WTC11 (cell line): ENCODE results near the gene LRRC7. TPM values are rescaled to one million over a fixed set of nuclear protein-coding genes. Genes with fewer than 3 reads are reported as not detected.

Source experiments
- ATAC-seq: fragments of 200-7000 bp; cut with Tn5 transposase; 2 replicates; pipeline ENCODE4 v1.10.0; 2021; ENCODE audit warnings: mild to moderate bottlenecking, moderate library complexity
- CTCF ChIA-PET: fragments of 300-600 bp; sonication (Branson Sonifier 250); formaldehyde crosslinking; loops from one replicate; lab custom pipeline; 2021; ENCODE audit warnings: antibody characterized with exemption; lab: Charles Lee
- POLR2A ChIA-PET: fragments of 350-600 bp; sonication (Branson Sonifier 250); formaldehyde crosslinking; loops from one replicate; lab custom pipeline; 2021; ENCODE audit warnings: antibody characterized with exemption; lab: Charles Lee
- DNase-seq: peaks from one replicate; pipeline ENCODE4 v3.0.0; 2021; ENCODE audit warnings: low spot score
- H3K27ac Mint-ChIP-seq: 2 replicates; pipeline ENCODE4 v1.8.0; 2021; ENCODE audit warnings: mixed read lengths
- H3K27me3 Mint-ChIP-seq: 2 replicates; pipeline ENCODE4 v1.8.0; 2021; ENCODE audit warnings: low read depth, mild to moderate bottlenecking, moderate library complexity, mixed read lengths
- H3K36me3 Mint-ChIP-seq: 2 replicates; pipeline ENCODE4 v1.8.0; 2021; ENCODE audit warnings: mixed read lengths
- H3K4me1 Mint-ChIP-seq: 2 replicates; pipeline ENCODE4 v1.8.0; 2022; ENCODE audit warnings: mixed read lengths
- H3K4me3 Mint-ChIP-seq: 2 replicates; pipeline ENCODE4 v1.8.0; 2021; ENCODE audit warnings: mild to moderate bottlenecking, moderate library complexity, mixed read lengths
- H3K9me3 Mint-ChIP-seq: 2 replicates; pipeline ENCODE4 v1.8.0; 2021; ENCODE audit warnings: mixed read lengths
- NR2C2 ChIP-seq: sonication (generic); formaldehyde crosslinking; IDR thresholded peaks from 2 replicates; pipeline ENCODE4 v1.8.0; 2022; ENCODE audit warnings: mild to moderate bottlenecking, missing genetic modification reagents
- OVOL2 ChIP-seq: fragments of 250-450 bp; sonication (Bioruptor Pico); IDR thresholded peaks from 2 replicates; pipeline ENCODE4 v1.9.0; 2021; ENCODE audit warnings: mild to moderate bottlenecking, borderline replicate concordance
- TEAD1 ChIP-seq: sonication (generic); formaldehyde crosslinking; IDR thresholded peaks from 2 replicates; pipeline ENCODE4 v1.8.0; 2022; ENCODE audit warnings: mild to moderate bottlenecking, missing genetic modification reagents
- ZNF396 ChIP-seq: fragments of 250-450 bp; sonication (Bioruptor Pico); IDR thresholded peaks from 2 replicates; pipeline ENCODE4 v1.8.0; 2021; ENCODE audit warnings: mild to moderate bottlenecking, moderate library complexity, borderline replicate concordance
- ZNF423 ChIP-seq: fragments of 250-450 bp; sonication (Bioruptor Pico); IDR thresholded peaks from 2 replicates; pipeline ENCODE4 v2.1.2; 2022; ENCODE audit warnings: mild to moderate bottlenecking, moderate library complexity
- total RNA-seq: library from RNA; stranded (reverse); gene quantifications from 3 replicates; pipeline ENCODE4 v1.2.3, GENCODE V29; 2021
- TF ChIP-seq, protein P1 (sequence below): sonication (generic); formaldehyde crosslinking; IDR thresholded peaks from 2 replicates; pipeline ENCODE4 v1.8.0; 2022; ENCODE audit warnings: missing genetic modification reagents
- TF ChIP-seq, protein P2 (sequence below): fragments of 250-450 bp; sonication (Bioruptor Pico); IDR thresholded peaks from 2 replicates; pipeline ENCODE4 v1.9.0; 2021; ENCODE audit warnings: moderate library complexity, mild to moderate bottlenecking, inconsistent platforms, borderline replicate concordance
- TF ChIP-seq, protein P3 (sequence below): fragments of 250-450 bp; sonication (Bioruptor Pico); conservative IDR thresholded peaks from 2 replicates; pipeline ENCODE4 v1.9.0; 2021; ENCODE audit warnings: mild to moderate bottlenecking
- TF ChIP-seq, protein P4 (sequence below): sonication (generic); formaldehyde crosslinking; IDR thresholded peaks from 2 replicates; pipeline ENCODE4 v1.8.1; 2023; ENCODE audit warnings: mild to moderate bottlenecking, missing genetic modification reagents, moderate library complexity
- TF ChIP-seq, protein P5 (sequence below): sonication (generic); formaldehyde crosslinking; IDR thresholded peaks from 2 replicates; pipeline ENCODE4 v1.8.1; 2023; ENCODE audit warnings: mild to moderate bottlenecking, missing genetic modification reagents
- TF ChIP-seq, protein P6 (sequence below): sonication (generic); formaldehyde crosslinking; IDR thresholded peaks from 2 replicates; pipeline ENCODE4 v1.8.1; 2022; ENCODE audit warnings: mild to moderate bottlenecking, moderate library complexity, missing genetic modification reagents
- TF ChIP-seq, protein P7 (sequence below): sonication (generic); formaldehyde crosslinking; conservative IDR thresholded peaks from 2 replicates; pipeline ENCODE4 v1.8.1; 2023; ENCODE audit warnings: mild to moderate bottlenecking, low read depth, missing genetic modification reagents, moderate library complexity
- TF ChIP-seq, protein P8 (sequence below): sonication (generic); formaldehyde crosslinking; IDR thresholded peaks from 2 replicates; pipeline ENCODE4 v1.8.0; 2023; ENCODE audit warnings: mild to moderate bottlenecking, missing genetic modification reagents

LRRC7 gene
- total RNA-seq, 1 experiment from 2014 or later: not detected

DNA sequence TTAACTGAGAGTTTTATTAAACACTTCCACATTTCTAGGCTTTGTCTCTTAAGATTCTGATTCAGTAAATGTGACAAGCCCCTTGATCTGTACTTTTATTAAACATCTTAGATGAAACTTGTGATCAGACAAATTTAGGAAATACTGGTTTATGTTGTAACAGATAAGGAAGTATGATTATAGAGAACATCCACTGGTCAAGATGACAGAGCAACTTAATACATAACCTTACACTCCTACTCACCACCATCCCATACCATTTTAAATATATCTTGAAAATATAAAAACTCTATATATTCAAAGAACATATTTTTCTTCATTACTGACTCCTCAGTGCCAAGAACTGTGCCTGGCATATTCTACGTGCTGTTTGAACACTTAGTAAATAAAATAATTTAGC, 420.2 kb downstream of the LRRC7 start:
- DNase-seq (no peak), ATAC-seq (no peak)
- H3K9me3 Mint-ChIP-seq: no peaks in the 10 kb centered on the region
- H3K36me3 Mint-ChIP-seq: no peaks in the 10 kb centered on the region
- TF ChIP-seq ZNF423 (CRISPR knock-in tag): no peak
- no peak for TF ChIP-seq NR2C2 (CRISPR knock-in tag)
- TF ChIP-seq, protein P1, sequence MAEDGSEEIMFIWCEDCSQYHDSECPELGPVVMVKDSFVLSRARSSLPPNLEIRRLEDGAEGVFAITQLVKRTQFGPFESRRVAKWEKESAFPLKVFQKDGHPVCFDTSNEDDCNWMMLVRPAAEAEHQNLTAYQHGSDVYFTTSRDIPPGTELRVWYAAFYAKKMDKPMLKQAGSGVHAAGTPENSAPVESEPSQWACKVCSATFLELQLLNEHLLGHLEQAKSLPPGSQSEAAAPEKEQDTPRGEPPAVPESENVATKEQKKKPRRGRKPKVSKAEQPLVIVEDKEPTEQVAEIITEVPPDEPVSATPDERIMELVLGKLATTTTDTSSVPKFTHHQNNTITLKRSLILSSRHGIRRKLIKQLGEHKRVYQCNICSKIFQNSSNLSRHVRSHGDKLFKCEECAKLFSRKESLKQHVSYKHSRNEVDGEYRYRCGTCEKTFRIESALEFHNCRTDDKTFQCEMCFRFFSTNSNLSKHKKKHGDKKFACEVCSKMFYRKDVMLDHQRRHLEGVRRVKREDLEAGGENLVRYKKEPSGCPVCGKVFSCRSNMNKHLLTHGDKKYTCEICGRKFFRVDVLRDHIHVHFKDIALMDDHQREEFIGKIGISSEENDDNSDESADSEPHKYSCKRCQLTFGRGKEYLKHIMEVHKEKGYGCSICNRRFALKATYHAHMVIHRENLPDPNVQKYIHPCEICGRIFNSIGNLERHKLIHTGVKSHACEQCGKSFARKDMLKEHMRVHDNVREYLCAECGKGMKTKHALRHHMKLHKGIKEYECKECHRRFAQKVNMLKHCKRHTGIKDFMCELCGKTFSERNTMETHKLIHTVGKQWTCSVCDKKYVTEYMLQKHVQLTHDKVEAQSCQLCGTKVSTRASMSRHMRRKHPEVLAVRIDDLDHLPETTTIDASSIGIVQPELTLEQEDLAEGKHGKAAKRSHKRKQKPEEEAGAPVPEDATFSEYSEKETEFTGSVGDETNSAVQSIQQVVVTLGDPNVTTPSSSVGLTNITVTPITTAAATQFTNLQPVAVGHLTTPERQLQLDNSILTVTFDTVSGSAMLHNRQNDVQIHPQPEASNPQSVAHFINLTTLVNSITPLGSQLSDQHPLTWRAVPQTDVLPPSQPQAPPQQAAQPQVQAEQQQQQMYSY: no peak
- TF ChIP-seq, protein P2, sequence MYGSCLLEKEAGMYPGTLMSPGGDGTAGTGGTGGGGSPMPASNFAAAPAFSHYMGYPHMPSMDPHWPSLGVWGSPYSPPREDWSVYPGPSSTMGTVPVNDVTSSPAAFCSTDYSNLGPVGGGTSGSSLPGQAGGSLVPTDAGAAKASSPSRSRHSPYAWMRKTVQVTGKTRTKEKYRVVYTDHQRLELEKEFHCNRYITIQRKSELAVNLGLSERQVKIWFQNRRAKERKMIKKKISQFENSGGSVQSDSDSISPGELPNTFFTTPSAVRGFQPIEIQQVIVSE: no peak
- TF ChIP-seq, protein P3, sequence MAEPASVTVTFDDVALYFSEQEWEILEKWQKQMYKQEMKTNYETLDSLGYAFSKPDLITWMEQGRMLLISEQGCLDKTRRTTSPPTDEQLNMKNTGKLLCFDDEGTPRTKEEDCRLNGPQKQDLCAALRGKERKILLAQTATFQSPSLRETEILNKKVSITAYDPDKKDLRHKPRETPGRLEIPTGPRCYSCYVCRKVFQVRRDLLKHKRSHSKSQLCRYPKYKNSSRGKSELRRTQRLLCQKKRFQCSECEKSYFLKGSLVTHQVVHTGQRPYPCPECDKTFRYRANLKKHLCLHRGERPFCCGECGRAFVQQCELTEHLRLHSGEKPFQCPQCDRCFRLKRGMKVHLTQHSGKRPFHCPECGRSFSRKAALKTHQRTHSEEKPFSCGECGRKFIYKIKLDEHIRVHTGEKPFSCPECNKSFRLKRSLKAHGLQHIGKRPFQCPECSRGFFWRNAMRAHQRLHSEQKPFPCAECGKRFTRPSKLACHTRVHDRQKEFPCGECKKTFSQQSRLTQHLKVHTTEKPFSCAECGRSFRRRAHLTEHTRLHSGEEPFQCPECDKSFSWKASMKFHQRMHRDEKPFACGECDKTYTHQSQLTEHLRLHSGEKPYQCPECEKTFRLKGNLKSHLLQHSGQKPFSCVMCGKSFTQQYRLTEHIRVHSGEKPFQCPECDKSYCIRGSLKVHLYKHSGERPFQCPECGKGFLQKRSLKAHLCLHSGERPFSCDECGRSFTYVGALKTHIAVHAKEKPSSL (CRISPR knock-in tag): no peak
- TF ChIP-seq, protein P4, sequence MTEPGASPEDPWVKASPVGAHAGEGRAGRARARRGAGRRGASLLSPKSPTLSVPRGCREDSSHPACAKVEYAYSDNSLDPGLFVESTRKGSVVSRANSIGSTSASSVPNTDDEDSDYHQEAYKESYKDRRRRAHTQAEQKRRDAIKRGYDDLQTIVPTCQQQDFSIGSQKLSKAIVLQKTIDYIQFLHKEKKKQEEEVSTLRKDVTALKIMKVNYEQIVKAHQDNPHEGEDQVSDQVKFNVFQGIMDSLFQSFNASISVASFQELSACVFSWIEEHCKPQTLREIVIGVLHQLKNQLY (CRISPR knock-in tag): no peak
- TF ChIP-seq, protein P5, sequence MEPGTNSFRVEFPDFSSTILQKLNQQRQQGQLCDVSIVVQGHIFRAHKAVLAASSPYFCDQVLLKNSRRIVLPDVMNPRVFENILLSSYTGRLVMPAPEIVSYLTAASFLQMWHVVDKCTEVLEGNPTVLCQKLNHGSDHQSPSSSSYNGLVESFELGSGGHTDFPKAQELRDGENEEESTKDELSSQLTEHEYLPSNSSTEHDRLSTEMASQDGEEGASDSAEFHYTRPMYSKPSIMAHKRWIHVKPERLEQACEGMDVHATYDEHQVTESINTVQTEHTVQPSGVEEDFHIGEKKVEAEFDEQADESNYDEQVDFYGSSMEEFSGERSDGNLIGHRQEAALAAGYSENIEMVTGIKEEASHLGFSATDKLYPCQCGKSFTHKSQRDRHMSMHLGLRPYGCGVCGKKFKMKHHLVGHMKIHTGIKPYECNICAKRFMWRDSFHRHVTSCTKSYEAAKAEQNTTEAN: no peak
- no peak for TF ChIP-seq TEAD1 (CRISPR knock-in tag)
- no peak for TF ChIP-seq OVOL2 (CRISPR knock-in tag)
- TF ChIP-seq, protein P6, sequence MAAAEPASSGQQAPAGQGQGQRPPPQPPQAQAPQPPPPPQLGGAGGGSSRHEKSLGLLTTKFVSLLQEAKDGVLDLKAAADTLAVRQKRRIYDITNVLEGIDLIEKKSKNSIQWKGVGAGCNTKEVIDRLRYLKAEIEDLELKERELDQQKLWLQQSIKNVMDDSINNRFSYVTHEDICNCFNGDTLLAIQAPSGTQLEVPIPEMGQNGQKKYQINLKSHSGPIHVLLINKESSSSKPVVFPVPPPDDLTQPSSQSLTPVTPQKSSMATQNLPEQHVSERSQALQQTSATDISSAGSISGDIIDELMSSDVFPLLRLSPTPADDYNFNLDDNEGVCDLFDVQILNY (CRISPR knock-in tag): no peak
- TF ChIP-seq ZNF396 (CRISPR knock-in tag): no peak
- TF ChIP-seq, protein P7, sequence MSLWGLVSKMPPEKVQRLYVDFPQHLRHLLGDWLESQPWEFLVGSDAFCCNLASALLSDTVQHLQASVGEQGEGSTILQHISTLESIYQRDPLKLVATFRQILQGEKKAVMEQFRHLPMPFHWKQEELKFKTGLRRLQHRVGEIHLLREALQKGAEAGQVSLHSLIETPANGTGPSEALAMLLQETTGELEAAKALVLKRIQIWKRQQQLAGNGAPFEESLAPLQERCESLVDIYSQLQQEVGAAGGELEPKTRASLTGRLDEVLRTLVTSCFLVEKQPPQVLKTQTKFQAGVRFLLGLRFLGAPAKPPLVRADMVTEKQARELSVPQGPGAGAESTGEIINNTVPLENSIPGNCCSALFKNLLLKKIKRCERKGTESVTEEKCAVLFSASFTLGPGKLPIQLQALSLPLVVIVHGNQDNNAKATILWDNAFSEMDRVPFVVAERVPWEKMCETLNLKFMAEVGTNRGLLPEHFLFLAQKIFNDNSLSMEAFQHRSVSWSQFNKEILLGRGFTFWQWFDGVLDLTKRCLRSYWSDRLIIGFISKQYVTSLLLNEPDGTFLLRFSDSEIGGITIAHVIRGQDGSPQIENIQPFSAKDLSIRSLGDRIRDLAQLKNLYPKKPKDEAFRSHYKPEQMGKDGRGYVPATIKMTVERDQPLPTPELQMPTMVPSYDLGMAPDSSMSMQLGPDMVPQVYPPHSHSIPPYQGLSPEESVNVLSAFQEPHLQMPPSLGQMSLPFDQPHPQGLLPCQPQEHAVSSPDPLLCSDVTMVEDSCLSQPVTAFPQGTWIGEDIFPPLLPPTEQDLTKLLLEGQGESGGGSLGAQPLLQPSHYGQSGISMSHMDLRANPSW (CRISPR knock-in tag): no peak
- TF ChIP-seq, protein P8, sequence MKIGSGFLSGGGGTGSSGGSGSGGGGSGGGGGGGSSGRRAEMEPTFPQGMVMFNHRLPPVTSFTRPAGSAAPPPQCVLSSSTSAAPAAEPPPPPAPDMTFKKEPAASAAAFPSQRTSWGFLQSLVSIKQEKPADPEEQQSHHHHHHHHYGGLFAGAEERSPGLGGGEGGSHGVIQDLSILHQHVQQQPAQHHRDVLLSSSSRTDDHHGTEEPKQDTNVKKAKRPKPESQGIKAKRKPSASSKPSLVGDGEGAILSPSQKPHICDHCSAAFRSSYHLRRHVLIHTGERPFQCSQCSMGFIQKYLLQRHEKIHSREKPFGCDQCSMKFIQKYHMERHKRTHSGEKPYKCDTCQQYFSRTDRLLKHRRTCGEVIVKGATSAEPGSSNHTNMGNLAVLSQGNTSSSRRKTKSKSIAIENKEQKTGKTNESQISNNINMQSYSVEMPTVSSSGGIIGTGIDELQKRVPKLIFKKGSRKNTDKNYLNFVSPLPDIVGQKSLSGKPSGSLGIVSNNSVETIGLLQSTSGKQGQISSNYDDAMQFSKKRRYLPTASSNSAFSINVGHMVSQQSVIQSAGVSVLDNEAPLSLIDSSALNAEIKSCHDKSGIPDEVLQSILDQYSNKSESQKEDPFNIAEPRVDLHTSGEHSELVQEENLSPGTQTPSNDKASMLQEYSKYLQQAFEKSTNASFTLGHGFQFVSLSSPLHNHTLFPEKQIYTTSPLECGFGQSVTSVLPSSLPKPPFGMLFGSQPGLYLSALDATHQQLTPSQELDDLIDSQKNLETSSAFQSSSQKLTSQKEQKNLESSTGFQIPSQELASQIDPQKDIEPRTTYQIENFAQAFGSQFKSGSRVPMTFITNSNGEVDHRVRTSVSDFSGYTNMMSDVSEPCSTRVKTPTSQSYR (CRISPR knock-in tag): no peak
- no peak overlapping the region for H3K4me3 Mint-ChIP-seq
- POLR2A ChIA-PET: no interaction called here
- CTCF ChIA-PET: no interaction called here
- H3K4me1 Mint-ChIP-seq: no peaks in the 10 kb centered on the region
- H3K27me3 Mint-ChIP-seq: no peaks in the 10 kb centered on the region
- H3K27ac Mint-ChIP-seq: no peak overlapping the region
